Neural cell (in vitro differentiated cells): ENCODE results near the gene AMZ2. TPM values are rescaled to one million over a fixed set of nuclear protein-coding genes. Genes with fewer than 3 reads are reported as not detected.
"Not testable (repeated sequence)": the region's sequence is repeated elsewhere in the genome, so short reads cannot be mapped to it uniquely, and the experiment has no call there.

Source experiments
- H2AFZ ChIP-seq: fragments of 200-600, 300-800 bp; sonication (generic), shearing (Covaris generic); 2 replicates; pipeline ENCODE4 v1.6.0; 2014; ENCODE audit warnings: low read depth, mild to moderate bottlenecking, antibody characterized with exemption, low read length, moderate library complexity
- H3F3A ChIP-seq: fragments of 200-600 bp; shearing (Covaris generic); 2 replicates; pipeline ENCODE4 v1.6.1; 2016; ENCODE audit warnings: mild to moderate bottlenecking, moderate library complexity, mixed read lengths, antibody characterized with exemption, low read length; ENCODE audit not compliant: insufficient read depth, poor library complexity, severe bottlenecking
- H3K27ac ChIP-seq: fragments of 200-600, 300-800 bp; sonication (generic), shearing (Covaris generic); 2 replicates; pipeline ENCODE4 v1.5.1; 2014; ENCODE audit warnings: mild to moderate bottlenecking, low read length, moderate library complexity
- H3K27me3 ChIP-seq: fragments of 300-800, 200-600 bp; sonication (generic), shearing (Covaris generic); 2 replicates; pipeline ENCODE4 v1.6.0; 2014; ENCODE audit warnings: mild to moderate bottlenecking, low read depth, low read length, moderate library complexity; ENCODE audit not compliant: insufficient read depth
- H3K36me3 ChIP-seq: fragments of 300-800, 200-600 bp; sonication (generic), shearing (Covaris generic); 2 replicates; pipeline ENCODE4 v1.5.1; 2014; ENCODE audit warnings: mild to moderate bottlenecking, antibody characterized with exemption, low read length, moderate library complexity; ENCODE audit not compliant: insufficient read depth
- H3K4me2 ChIP-seq: fragments of 300-800, 200-600 bp; sonication (generic), shearing (Covaris generic); 2 replicates; pipeline ENCODE4 v1.6.0; 2014; ENCODE audit warnings: mild to moderate bottlenecking, low read length
- H3K4me3 ChIP-seq: fragments of 300-800, 200-600 bp; sonication (generic), shearing (Covaris generic); 2 replicates; pipeline ENCODE4 v1.5.1; 2014; ENCODE audit warnings: mild to moderate bottlenecking, low read length, moderate library complexity
- H3K79me2 ChIP-seq: fragments of 200-600 bp; shearing (Covaris generic); replicated peaks from 2 replicates; pipeline ENCODE4 v1.6.0; 2014; ENCODE audit warnings: mild to moderate bottlenecking, low read length, moderate library complexity; ENCODE audit not compliant: insufficient read depth
- H3K9ac ChIP-seq: fragments of 300-800, 200-600 bp; sonication (generic), shearing (Covaris generic); 2 replicates; pipeline ENCODE4 v1.6.1; 2016; ENCODE audit warnings: mild to moderate bottlenecking, low read length, mixed read lengths
- H3K9me2 ChIP-seq: fragments of 200-600 bp; shearing (Covaris generic); 2 replicates; pipeline ENCODE4 v1.6.1; 2016; ENCODE audit warnings: mild to moderate bottlenecking, low read length, mixed read lengths; ENCODE audit not compliant: insufficient read depth
- H3K9me3 ChIP-seq: fragments of 200-600, 300-800 bp; sonication (generic), shearing (Covaris generic); 2 replicates; pipeline ENCODE4 v1.6.1; 2016; ENCODE audit warnings: mild to moderate bottlenecking, mixed run types, low read length, moderate library complexity, mixed read lengths
- H4K20me1 ChIP-seq: fragments of 200-600 bp; shearing (Covaris generic); 2 replicates; pipeline ENCODE4 v1.6.1; 2016; ENCODE audit warnings: mild to moderate bottlenecking, mixed run types; ENCODE audit not compliant: insufficient read depth
- EP300 ChIP-seq: fragments of 450-650 bp; conservative IDR thresholded peaks from 2 replicates; pipeline ENCODE4 v1.6.1; 2014; ENCODE audit warnings: antibody characterized with exemption, mild to moderate bottlenecking, moderate library complexity; ENCODE audit not compliant: poor library complexity, severe bottlenecking
- EZH2 ChIP-seq: fragments of 200-600, 300-800 bp; shearing (Covaris generic), sonication (generic); IDR thresholded peaks from 2 replicates; pipeline ENCODE4 v1.6.1; 2014; ENCODE audit warnings: antibody characterized with exemption, low read length, borderline replicate concordance, mild to moderate bottlenecking; ENCODE audit not compliant: insufficient read depth, poor library complexity, severe bottlenecking
- MXI1 ChIP-seq: fragments of 450-650 bp; conservative IDR thresholded peaks from 2 replicates; pipeline ENCODE4 v1.6.1; 2014; ENCODE audit warnings: antibody characterized with exemption, mild to moderate bottlenecking; ENCODE audit not compliant: poor library complexity, severe bottlenecking
- POLR2AphosphoS5 ChIP-seq: IDR thresholded peaks from 2 replicates; pipeline ENCODE4 v1.6.1; 2012
- RAD21 ChIP-seq: fragments of 450-650 bp; conservative IDR thresholded peaks from 2 replicates; pipeline ENCODE4 v1.6.1; 2014; ENCODE audit warnings: antibody characterized with exemption, mild to moderate bottlenecking, moderate library complexity
- SMC3 ChIP-seq: fragments of 450-650 bp; conservative IDR thresholded peaks from 2 replicates; pipeline ENCODE4 v1.6.1; 2014; ENCODE audit warnings: antibody characterized with exemption, mild to moderate bottlenecking, moderate library complexity; ENCODE audit not compliant: poor library complexity
- TAF1 ChIP-seq: IDR thresholded peaks from 2 replicates; pipeline ENCODE4 v1.6.1; 2012; ENCODE audit warnings: low read depth
- polyA plus RNA-seq: library from polyadenylated mRNA; depleted of rRNA; stranded (reverse); fragments of >200 nt; gene quantifications from 2 replicates; pipeline ENCODE4 v1.2.3, GENCODE V29; 2014
- TF ChIP-seq, protein P1 (sequence below): IDR thresholded peaks from 2 replicates; pipeline ENCODE4 v1.6.1; 2012; ENCODE audit warnings: borderline replicate concordance
- TF ChIP-seq, protein P2 (sequence below): fragments of 450-650 bp; IDR thresholded peaks from 2 replicates; pipeline ENCODE4 v1.5.1; 2014; ENCODE audit warnings: antibody characterized with exemption, mild to moderate bottlenecking, moderate library complexity; ENCODE audit not compliant: poor library complexity, severe bottlenecking

Gene AMZ2
- polyA plus RNA-seq, 1 donor from 2014 or later = 158 TPM

DNA sequence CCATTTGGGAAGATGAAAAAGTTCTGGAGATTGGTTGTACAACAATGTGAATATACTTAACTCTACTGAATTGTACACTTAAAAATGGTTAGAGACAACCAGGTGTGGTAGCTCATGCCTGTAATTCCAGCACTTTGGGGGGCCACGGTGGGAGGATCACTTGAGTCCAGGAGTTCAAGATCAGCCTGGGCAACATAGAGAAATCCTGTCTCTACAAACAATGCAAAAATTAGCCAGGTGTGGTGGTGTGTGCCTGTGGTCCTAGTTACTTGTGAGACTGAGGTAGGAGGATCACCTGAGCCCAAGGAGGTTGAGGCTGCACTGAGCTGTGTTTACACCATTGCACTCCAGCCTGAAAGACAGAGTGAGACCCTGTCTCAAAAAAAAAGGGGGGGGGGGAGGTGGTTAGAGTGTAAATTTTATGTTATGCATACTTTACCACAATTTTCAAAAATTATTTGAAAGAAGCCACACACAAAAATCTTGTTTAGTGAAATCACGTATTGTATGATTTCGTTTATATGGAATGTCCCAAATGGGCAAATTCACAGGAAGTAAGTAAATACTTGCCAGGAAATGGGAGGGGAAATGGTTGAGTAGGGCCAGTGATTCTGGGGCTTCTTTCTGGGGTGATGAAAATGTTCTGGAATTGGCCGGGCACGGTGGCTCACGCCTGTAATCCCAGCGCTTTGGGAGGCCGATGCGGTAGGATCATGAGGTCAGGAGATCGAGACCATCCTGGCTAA lies 37.1 kb upstream of the AMZ2 start:
- Histone ChIP-seq H3K9me2 (no peaks in the 10 kb centered on the region), H3K36me3 (no peaks in the 10 kb centered on the region), H3K9me3 (no peaks in the 10 kb centered on the region), H3F3A (no peaks in the 10 kb centered on the region), H3K9ac (no peak overlapping the region), H3K4me2 (no peak overlapping the region), H3K27ac (no peak overlapping the region), H2AFZ (no peak overlapping the region), H4K20me1 (no peaks in the 10 kb centered on the region), H3K79me2 (peaks cover 12% of the 10 kb centered on the region), H3K27me3 (no peaks in the 10 kb centered on the region), H3K4me3 (no peak overlapping the region)
- TF ChIP-seq, protein P1, sequence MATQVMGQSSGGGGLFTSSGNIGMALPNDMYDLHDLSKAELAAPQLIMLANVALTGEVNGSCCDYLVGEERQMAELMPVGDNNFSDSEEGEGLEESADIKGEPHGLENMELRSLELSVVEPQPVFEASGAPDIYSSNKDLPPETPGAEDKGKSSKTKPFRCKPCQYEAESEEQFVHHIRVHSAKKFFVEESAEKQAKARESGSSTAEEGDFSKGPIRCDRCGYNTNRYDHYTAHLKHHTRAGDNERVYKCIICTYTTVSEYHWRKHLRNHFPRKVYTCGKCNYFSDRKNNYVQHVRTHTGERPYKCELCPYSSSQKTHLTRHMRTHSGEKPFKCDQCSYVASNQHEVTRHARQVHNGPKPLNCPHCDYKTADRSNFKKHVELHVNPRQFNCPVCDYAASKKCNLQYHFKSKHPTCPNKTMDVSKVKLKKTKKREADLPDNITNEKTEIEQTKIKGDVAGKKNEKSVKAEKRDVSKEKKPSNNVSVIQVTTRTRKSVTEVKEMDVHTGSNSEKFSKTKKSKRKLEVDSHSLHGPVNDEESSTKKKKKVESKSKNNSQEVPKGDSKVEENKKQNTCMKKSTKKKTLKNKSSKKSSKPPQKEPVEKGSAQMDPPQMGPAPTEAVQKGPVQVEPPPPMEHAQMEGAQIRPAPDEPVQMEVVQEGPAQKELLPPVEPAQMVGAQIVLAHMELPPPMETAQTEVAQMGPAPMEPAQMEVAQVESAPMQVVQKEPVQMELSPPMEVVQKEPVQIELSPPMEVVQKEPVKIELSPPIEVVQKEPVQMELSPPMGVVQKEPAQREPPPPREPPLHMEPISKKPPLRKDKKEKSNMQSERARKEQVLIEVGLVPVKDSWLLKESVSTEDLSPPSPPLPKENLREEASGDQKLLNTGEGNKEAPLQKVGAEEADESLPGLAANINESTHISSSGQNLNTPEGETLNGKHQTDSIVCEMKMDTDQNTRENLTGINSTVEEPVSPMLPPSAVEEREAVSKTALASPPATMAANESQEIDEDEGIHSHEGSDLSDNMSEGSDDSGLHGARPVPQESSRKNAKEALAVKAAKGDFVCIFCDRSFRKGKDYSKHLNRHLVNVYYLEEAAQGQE = no peak
- TF ChIP-seq EP300 (no peak), POLR2AphosphoS5 (no peak), RAD21 (no peak), EZH2 (no peak), SMC3 (no peak), MXI1 (no peak), TAF1 (no peak)
- TF ChIP-seq, protein P2, sequence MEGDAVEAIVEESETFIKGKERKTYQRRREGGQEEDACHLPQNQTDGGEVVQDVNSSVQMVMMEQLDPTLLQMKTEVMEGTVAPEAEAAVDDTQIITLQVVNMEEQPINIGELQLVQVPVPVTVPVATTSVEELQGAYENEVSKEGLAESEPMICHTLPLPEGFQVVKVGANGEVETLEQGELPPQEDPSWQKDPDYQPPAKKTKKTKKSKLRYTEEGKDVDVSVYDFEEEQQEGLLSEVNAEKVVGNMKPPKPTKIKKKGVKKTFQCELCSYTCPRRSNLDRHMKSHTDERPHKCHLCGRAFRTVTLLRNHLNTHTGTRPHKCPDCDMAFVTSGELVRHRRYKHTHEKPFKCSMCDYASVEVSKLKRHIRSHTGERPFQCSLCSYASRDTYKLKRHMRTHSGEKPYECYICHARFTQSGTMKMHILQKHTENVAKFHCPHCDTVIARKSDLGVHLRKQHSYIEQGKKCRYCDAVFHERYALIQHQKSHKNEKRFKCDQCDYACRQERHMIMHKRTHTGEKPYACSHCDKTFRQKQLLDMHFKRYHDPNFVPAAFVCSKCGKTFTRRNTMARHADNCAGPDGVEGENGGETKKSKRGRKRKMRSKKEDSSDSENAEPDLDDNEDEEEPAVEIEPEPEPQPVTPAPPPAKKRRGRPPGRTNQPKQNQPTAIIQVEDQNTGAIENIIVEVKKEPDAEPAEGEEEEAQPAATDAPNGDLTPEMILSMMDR = no peak

DNA sequence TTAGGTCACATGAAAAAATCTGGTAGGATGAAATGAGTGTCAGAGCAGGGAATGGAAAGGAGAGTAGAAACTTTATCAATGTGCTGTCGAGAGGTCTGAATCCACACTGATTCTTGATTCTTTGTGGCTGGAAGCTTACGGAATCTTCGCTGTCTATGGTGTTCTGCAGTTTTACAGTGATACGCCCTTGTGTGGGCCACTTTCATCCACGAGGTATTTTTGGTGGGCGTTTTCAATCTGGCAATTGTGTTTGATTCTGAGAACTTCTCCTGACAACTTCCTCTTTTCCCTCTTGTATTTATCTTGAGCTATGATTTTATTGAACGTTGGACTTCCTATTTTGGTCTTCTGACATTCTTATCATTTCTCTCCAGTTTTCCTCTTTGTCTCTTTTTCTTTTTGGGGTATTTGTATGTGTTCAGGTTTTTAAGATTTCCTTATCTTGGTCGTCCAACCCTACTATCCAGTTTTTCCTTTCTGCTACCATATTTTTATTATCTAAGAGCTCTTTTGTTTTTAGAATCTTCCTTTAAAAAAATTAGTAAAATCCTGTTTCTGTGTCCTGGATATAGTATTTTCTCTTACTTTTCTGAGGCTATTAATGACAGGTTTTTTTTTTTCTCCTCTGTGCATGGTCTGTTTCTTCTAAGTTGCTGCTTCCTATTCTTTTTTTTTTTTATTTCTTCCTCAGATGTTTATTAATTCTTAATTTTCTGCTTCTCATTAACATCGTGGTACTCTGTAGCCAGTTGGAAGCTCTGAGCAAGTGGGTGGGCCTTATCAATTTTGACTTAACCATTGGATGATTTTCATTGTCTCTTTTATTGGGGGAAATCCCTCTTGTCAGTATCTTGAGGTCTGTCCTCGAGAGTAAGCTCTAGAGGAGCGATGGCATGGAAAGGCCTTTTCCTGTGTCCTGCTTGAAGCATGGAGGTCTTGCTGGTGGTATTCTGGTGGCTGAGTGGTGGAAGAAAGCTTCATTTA lies 34.1 kb upstream of the AMZ2 start:
- not testable (repeated sequence) for H3F3A ChIP-seq, H2AFZ ChIP-seq, H3K9me2 ChIP-seq, H3K36me3 ChIP-seq, H3K4me2 ChIP-seq, H3K27me3 ChIP-seq, H3K4me3 ChIP-seq, H3K9me3 ChIP-seq, H3K9ac ChIP-seq, H4K20me1 ChIP-seq, H3K27ac ChIP-seq, H3K79me2 ChIP-seq

DNA sequence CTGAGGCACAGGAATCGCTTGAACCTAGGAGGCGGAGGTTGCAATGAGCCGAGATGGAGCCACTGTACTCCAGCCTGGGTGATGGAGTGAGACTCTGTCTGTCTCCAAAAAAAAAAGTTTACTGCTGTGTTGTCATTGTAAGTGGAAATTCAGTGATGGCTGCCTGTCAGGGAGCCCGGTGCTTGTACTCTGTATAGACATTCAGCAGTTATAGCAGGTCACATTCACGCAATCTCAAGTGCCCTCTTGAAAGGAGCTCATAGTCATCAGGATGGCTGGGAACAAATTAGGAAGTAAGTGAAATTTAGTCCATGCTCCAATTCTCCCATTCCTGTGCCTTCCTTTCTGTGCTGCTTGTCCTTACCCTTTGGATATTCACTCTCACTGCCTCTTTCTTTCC lies 32.4 kb upstream of the AMZ2 start:
- not testable (repeated sequence) for H3K27ac ChIP-seq, H3F3A ChIP-seq, H3K9me2 ChIP-seq, H3K9me3 ChIP-seq, H3K79me2 ChIP-seq, H3K27me3 ChIP-seq, H3K4me2 ChIP-seq, H3K36me3 ChIP-seq, H2AFZ ChIP-seq, H3K9ac ChIP-seq, H3K4me3 ChIP-seq, H4K20me1 ChIP-seq

DNA sequence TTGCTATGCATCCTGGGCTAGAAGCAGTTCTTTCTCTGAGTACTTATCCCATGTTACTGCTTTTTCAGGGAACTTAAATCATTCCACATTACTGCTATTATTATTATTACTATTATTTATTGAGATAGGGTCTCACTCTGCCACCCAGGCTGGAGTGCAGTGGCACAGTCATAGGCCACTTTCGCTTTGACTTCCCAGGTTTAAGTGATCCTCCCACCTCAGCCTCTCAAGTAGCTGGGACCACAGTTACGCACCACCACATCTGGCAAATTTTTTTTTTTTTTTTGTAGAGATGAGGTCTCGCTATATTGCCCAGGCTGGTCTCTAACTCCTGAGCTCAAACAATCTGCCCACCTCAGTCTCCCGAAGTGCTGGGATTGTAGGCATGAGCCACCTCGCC lies 28.4 kb upstream of the AMZ2 start:
- H3K9me2 ChIP-seq, H4K20me1 ChIP-seq, H3K9me3 ChIP-seq, H3K27me3 ChIP-seq, H3K27ac ChIP-seq, H3F3A ChIP-seq, H3K79me2 ChIP-seq, H3K4me3 ChIP-seq, H3K4me2 ChIP-seq, H3K36me3 ChIP-seq, H2AFZ ChIP-seq, H3K9ac ChIP-seq: not testable (repeated sequence)

DNA sequence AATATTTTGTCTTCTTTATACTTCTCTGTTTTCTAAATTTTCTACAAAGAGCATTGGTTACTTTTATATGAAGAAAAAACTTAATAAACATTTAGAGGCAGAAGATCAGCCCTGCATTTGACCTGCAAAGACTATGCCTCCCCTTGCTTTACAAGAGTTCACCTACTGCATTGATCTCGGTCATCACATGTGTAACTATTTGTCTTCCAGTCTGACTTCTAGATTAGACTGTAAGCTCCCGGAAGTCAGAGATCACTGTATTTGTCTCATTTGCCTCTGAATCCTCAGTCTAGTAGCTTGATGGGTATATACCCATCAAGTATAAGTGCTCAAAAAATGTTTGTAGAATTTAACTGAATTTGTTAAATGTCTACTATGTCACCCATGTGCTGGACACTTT lies 27.7 kb upstream of the AMZ2 start:
- not testable (repeated sequence) for H3K4me3 ChIP-seq, H2AFZ ChIP-seq, H3K27ac ChIP-seq, H3K36me3 ChIP-seq, H3F3A ChIP-seq, H3K9ac ChIP-seq, H3K79me2 ChIP-seq, H3K9me2 ChIP-seq, H3K27me3 ChIP-seq, H4K20me1 ChIP-seq, H3K4me2 ChIP-seq, H3K9me3 ChIP-seq
